Uterus (tissue), 4 donors: ENCODE data around the gene PVR. TPM values are rescaled to one million over a fixed set of nuclear protein-coding genes. Genes with fewer than 3 reads are reported as not detected.
A peak's percentile ranks its signal among the peaks of the same experiment; 100 is the strongest.

Experiments
- DNase-seq, 2 donors: peaks; one replicate each; pipeline ENCODE4 v3.0.0-alpha.2; 2019 to 2020
- H3K27ac ChIP-seq, 2 donors: fragments of 200-600 bp; sonication (generic); 1 replicate in 1 of 2; 2 replicates in 1 of 2; pipeline ENCODE4 v1.5.1; 2016 to 2018
- H3K27me3 ChIP-seq, 2 donors: fragments of 200-600 bp; sonication (generic); one replicate each; pipeline ENCODE4 v1.5.1; 2018 to 2019; ENCODE audit warnings: control low read depth in 1 of 2
- H3K36me3 ChIP-seq, 2 donors: fragments of 200-600 bp; sonication (generic); one replicate each; pipeline ENCODE4 v1.5.1; 2019; ENCODE audit warnings: control low read depth in 1 of 2
- H3K4me1 ChIP-seq, 2 donors: fragments of 200-600 bp; sonication (generic); one replicate each; pipeline ENCODE4 v1.5.1; 2018 to 2019; ENCODE audit warnings: control low read depth in 1 of 2
- H3K4me3 ChIP-seq, 2 donors: fragments of 200-600 bp; sonication (generic); 1 replicate in 1 of 2; 2 replicates in 1 of 2; pipeline ENCODE4 v1.5.1; 2018 to 2019; ENCODE audit warnings: mild to moderate bottlenecking in 1 of 2
- H3K9me3 ChIP-seq, 2 donors: fragments of 200-600 bp; sonication (generic); one replicate each; pipeline ENCODE4 v1.5.1; 2019; ENCODE audit warnings: control low read depth in 1 of 2
- POLR2A ChIP-seq, 2 donors: fragments of 450-650 bp; IDR thresholded peaks; one replicate each; pipeline ENCODE4 v1.6.1; 2016; ENCODE audit warnings: antibody characterized with exemption in 2 of 2, mild to moderate bottlenecking in 1 of 2, moderate library complexity in 1 of 2
- intact Hi-C: fragments of 100-400 bp; cut with DNase I; formaldehyde crosslinking; loops from one replicate; pipeline ENCODE4 v1.15.1; 2023; ENCODE audit warnings: low total_unique reads
- total RNA-seq, 4 donors: library from RNA; depleted of rRNA in 3 of 4; stranded (reverse); fragments of >200 nt in 3 of 4; gene quantifications; one replicate each; pipeline versions ENCODE4 v1.1.0 to v1.2.4, GENCODE V29; 2014 to 2023
- TF ChIP-seq, protein P1 (sequence below), 4 experiments: fragments of 200-600 bp in 2 of 4; fragments of 450-650 bp in 2 of 4; sonication (generic) in 2 of 4; IDR thresholded peaks; one replicate each; pipeline ENCODE4 v1.5.1; 2016 to 2019; ENCODE audit warnings: antibody characterized with exemption in 4 of 4, mild to moderate bottlenecking in 2 of 4, moderate library complexity in 1 of 4
- donor health status: DM: yes; HTN: yes; CAD: no.

The PVR gene
- total RNA-seq, 4 donors from 2014 or later = 7.9 to 45.3 (median 28.0) TPM

DNA sequence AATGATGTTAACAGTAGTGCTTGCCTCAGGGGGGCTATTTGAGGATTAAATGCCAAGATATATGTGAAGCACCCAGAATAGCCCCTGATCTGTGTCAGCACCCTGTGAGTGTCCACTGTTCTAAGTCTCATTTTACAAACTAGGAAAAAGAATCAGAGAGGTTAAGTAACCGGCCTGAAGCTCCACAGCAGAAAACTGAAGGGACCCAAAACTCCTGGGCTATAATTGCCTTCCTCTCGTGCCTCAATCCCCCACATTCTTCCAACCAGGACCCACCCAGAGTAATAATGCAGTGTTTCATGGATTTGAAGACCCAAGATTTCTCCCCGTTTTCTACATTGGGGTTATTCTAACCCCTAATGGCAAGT, 2.3 kb downstream of the PVR start:
- no peak overlapping the region for H3K27ac ChIP-seq
- no peak overlapping the region for H3K4me3 ChIP-seq
- no peak for DNase-seq
- intact Hi-C loops = no loop called here
- peaks cover 0 to 11% of the 10 kb centered on the region in 2 donors for H3K4me1 ChIP-seq
- H3K9me3 ChIP-seq = no peaks in the 10 kb centered on the region
- H3K36me3 ChIP-seq = no peaks in the 10 kb centered on the region
- TF ChIP-seq, protein P1, sequence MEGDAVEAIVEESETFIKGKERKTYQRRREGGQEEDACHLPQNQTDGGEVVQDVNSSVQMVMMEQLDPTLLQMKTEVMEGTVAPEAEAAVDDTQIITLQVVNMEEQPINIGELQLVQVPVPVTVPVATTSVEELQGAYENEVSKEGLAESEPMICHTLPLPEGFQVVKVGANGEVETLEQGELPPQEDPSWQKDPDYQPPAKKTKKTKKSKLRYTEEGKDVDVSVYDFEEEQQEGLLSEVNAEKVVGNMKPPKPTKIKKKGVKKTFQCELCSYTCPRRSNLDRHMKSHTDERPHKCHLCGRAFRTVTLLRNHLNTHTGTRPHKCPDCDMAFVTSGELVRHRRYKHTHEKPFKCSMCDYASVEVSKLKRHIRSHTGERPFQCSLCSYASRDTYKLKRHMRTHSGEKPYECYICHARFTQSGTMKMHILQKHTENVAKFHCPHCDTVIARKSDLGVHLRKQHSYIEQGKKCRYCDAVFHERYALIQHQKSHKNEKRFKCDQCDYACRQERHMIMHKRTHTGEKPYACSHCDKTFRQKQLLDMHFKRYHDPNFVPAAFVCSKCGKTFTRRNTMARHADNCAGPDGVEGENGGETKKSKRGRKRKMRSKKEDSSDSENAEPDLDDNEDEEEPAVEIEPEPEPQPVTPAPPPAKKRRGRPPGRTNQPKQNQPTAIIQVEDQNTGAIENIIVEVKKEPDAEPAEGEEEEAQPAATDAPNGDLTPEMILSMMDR (IDR thresholded peaks at IDR 0.05) = no peak
- TF ChIP-seq POLR2A (IDR thresholded peaks at IDR 0.05) = no peak
- no peaks in the 10 kb centered on the region for H3K27me3 ChIP-seq

- Histone ChIP-seq H3K27me3 (no peaks in the 10 kb centered on the region), H3K4me1 (peaks cover 0 to 11% of the 10 kb centered on the region in 2 donors), H3K27ac (peak overlapping the region; percentile 14 to 16), H3K9me3 (no peaks in the 10 kb centered on the region), H3K4me3 (no peak overlapping the region), H3K36me3 (no peaks in the 10 kb centered on the region)
- intact Hi-C loops = no loop called here
- TF ChIP-seq POLR2A (IDR thresholded peaks at IDR 0.05) = no peak
- TF ChIP-seq, protein P1 (IDR thresholded peaks at IDR 0.05) = no peak
- DNase-seq = no peak
Observed at GRCh38 chr19:44647144-44647543, 3.4 kb downstream of the PVR start.

DNA sequence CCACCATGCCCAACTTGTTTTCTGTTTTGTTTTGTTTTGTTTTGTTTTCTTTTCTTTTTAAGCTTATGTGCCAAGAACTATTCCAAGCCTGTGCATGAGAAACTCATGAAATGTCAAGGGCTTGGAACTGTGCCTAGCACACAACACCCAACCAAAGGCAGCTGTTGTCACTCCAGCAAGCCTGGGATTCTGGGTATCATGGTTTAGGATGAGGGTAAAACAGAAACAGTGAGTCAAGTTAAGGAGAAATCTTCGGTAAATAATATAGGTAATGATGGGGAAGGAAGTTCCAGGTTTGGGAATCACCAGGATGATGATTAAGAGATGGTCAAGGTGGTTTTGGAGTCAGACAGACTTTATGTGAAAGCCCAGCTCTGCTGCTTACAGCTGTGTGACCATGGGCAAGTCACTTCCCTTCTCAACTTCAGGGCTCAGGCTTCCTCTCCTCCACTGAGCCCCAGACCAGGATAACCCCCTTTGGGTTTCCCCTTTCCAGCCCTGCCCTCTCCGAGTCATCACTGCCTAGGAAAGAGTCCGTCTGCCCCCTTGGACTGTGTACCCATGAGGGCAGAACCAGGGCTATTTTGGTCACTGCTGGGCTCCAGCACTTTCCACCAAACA, 5.0 kb downstream of the PVR start:
- Histone ChIP-seq H3K9me3 (no peaks in the 10 kb centered on the region), H3K4me1 (peaks cover 0 to 11% of the 10 kb centered on the region in 2 donors), H3K4me3 (no peak overlapping the region), H3K36me3 (no peaks in the 10 kb centered on the region), H3K27me3 (no peaks in the 10 kb centered on the region), H3K27ac (no peak overlapping the region)
- intact Hi-C loops = no loop called here
- TF ChIP-seq, protein P1 (IDR thresholded peaks at IDR 0.05) = no peak
- no peak for TF ChIP-seq POLR2A (IDR thresholded peaks at IDR 0.05)
- DNase-seq = no peak

DNA sequence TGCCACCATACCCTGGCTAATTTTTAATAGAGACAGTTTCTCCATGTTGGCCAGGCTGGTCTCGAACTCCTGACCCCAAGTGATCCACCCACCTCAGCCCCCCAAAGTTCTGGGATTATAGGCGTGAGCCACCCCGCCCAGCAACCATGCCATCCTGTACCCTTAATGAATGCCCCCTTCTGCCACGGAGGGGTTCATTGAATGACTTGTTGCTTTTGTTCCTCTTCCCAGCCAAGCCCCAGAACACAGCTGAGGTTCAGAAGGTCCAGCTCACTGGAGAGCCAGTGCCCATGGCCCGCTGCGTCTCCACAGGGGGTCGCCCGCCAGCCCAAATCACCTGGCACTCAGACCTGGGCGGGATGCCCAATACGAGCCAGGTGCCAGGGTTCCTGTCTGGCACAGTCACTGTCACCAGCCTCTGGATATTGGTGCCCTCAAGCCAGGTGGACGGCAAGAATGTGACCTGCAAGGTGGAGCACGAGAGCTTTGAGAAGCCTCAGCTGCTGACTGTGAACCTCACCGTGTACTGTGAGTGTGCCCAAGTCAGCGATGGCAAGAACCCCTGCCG, 6.0 kb downstream of the PVR start:
- Histone ChIP-seq H3K4me1 (peaks cover 0 to 11% of the 10 kb centered on the region in 2 donors), H3K36me3 (no peaks in the 10 kb centered on the region), H3K27ac (no peak overlapping the region), H3K4me3 (no peak overlapping the region), H3K9me3 (no peaks in the 10 kb centered on the region), H3K27me3 (no peaks in the 10 kb centered on the region)
- intact Hi-C loops = no loop called here
- TF ChIP-seq, protein P1 (IDR thresholded peaks at IDR 0.05) = no peak
- no peak for TF ChIP-seq POLR2A (IDR thresholded peaks at IDR 0.05)
- DNase-seq = no peak

DNA sequence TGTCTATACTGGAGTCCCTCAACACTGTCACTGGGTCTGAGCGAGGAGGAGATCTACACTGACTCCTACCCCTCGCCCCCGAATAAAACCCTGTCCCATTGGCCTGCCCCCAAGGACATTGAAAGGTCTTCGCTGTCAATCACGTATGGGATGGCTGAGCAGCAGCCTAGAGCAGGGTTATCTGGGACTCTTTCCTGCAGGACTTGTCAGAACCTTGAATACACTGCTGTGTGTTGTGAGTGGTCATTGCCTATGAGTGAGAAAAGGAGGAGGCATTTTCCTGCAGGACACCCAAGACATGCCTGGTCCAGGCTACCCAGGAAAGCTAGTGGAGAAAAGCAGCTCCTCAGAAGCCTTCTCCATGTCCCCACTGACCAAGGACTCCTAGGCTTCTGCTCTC, 9.6 kb downstream of the PVR start:
- no peaks in the 10 kb centered on the region for H3K9me3 ChIP-seq
- no peak for DNase-seq
- intact Hi-C loops = no loop called here
- no peaks in the 10 kb centered on the region for H3K27me3 ChIP-seq
- no peak overlapping the region for H3K27ac ChIP-seq
- no peak overlapping the region for H3K4me3 ChIP-seq
- H3K4me1 ChIP-seq = no peaks in the 10 kb centered on the region
- TF ChIP-seq POLR2A (IDR thresholded peaks at IDR 0.05) = no peak
- TF ChIP-seq, protein P1 (IDR thresholded peaks at IDR 0.05) = no peak
- no peaks in the 10 kb centered on the region for H3K36me3 ChIP-seq
